GM13977 (cell line): ENCODE results near the gene LCE2B.

ENCODE experiments used
- DNase-seq: peaks from one replicate; pipeline ENCODE4 v3.0.0; 2012; ENCODE audit warnings: low spot score
- CTCF ChIP-seq: IDR thresholded peaks from 2 replicates; pipeline ENCODE4 v1.5.1; 2012; ENCODE audit warnings: mild to moderate bottlenecking, control low read depth; ENCODE audit not compliant: insufficient read depth; ENCODE audit errors: extremely low read depth, missing control alignments
- in situ Hi-C: fragments of 300-500 bp; cut with MboI; formaldehyde crosslinking; loops from one replicate; pipeline ENCODE4 v1.12.0; 2022; ENCODE audit warnings: low sequenced_read_pairs, low pct_unique_long_range_greater_than_20kb, mixed read lengths, inconsistent platforms; ENCODE audit not compliant: unreplicated experiment

Gene LCE2B

GRCh38 chr1:152681616-152682015 is 4.3 kb upstream of the LCE2B start:
- no peak for TF ChIP-seq CTCF
- no peak for DNase-seq
- in situ Hi-C loops, result no loop called here

DNA sequence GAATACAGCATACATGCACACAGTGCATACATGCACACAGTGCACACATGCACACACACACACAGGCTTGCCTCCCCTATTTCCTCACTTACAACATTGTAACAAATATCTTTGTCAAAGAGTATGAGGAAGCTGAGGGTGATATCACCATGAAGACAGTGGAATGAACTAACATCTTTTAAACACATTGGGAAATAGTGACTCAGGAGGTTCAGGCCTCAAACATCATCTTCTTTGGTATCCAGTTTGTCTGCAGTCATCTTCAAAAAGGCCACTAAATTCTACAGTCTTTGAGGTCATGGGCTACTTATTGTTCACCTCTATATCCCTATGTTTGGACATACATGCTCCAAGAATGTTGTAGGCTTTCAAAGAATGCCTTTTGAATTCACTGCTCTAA is 2.1 kb upstream of the LCE2B start:
- in situ Hi-C loops, result no loop called here
- no peak for DNase-seq
- no peak for TF ChIP-seq CTCF

GRCh38 chr1:152697701-152698600 is 12.0 kb downstream of the LCE2B start, which contains the start of gene LCE2A:
TSS of gene LCE2A (plus strand) at chr1:152698345. CDS start at chr1:152698902, 557 bp downstream.
- TF ChIP-seq CTCF, result no peak
- in situ Hi-C loops, result no loop called here
- DNase-seq, result no peak

GRCh38 chr1:152699746-152700145 is 13.8 kb downstream of the LCE2B start:
- DNase-seq, result no peak
- no peak for TF ChIP-seq CTCF

DNA sequence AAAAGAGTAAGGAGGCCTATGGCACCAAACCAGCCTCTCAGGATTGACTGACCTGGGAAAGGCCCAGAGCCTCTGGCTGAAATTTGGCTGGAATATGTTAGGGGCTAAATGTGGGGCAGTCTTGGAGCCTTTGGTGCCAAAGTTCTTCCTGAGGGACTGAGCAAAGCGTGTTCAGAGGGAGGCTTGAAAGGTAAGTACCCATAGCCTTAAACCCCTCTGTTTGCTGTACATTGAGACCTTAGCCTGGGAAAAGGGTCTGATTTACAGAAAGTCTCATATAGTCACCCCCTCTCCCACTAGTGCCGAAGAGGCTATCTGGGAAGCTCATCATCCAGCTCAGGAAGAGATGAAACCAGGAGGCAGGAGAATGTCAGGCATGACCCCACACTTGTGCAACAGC is 21.9 kb downstream of the LCE2B start, which contains the start of gene LCE4A:
Gene LCE4A, plus strand, starts transcription at position 301 of the 400 bp plus-strand sequence. CDS start 916 bp downstream, outside the sequence.
- DNase-seq, result no peak
- in situ Hi-C loops, result no loop called here
- TF ChIP-seq CTCF, result no peak

More at GRCh38 chr1:152699746-152700145, 13.8 kb downstream of the LCE2B start:
- in situ Hi-C loops, result no loop called here

- no peak for DNase-seq
- no peak for TF ChIP-seq CTCF
- in situ Hi-C loops, result no loop called here
Observed at GRCh38 chr1:152718238-152718637, 32.3 kb downstream of the LCE2B start.
